ENCODE results near the gene FKBP3.

FKBP3 gene

GRCh38 chr14:45134051-45134958 is at the start of gene FKBP3:
Gene FKBP3, minus strand, starts transcription at chr14:45134481. Its CDS starts 25 bp downstream, at chr14:45134456.
- H3K4me1 ChIP-seq, result peaks cover 6 to 30% (median 11%) of the 10 kb centered on the region in 4 donors
- DNase-seq, result peak; percentile 98 to 99
- H3K9me3 ChIP-seq, result no peaks in the 10 kb centered on the region
- H3K27me3 ChIP-seq, result no peaks in the 10 kb centered on the region
- H3K36me3 ChIP-seq, result no peaks in the 10 kb centered on the region
- peak within 1 kb of the TSS; percentile 86 to 93 for H3K27ac ChIP-seq
- H3K4me3 ChIP-seq, result peak within 1 kb of the TSS; percentile 83 to 86
- intact Hi-C loops (cut with DNase I; ENCODE audit: low total_unique reads), result loop anchor here (2.0 to 10.0 kb wide), 4 partner anchors 50 to 237 kb away; partner anchors contain the start of genes MIS18BP1, PRPF39 and TOGARAM1
- TF ChIP-seq CTCF (IDR thresholded peaks at IDR 0.05), result no peak

GRCh38 chr14:45181806-45182205 is 47.5 kb upstream of the FKBP3 start:
- no peak overlapping the region for H3K27ac ChIP-seq
- H3K9me3 ChIP-seq, result no peaks in the 10 kb centered on the region
- DNase-seq, result no peak
- peaks cover 0 to 8% (median 0%) of the 10 kb centered on the region in 3 donors for H3K36me3 ChIP-seq
- no peak for TF ChIP-seq CTCF (IDR thresholded peaks at IDR 0.05)
- no peaks in the 10 kb centered on the region for H3K4me1 ChIP-seq
- intact Hi-C loops (cut with DNase I; ENCODE audit: low total_unique reads), result no loop called here
- no peaks in the 10 kb centered on the region for H3K27me3 ChIP-seq
- no peak overlapping the region for H3K4me3 ChIP-seq

- intact Hi-C loops (cut with DNase I; ENCODE audit: low total_unique reads), result no loop called here
Measured at GRCh38 chr14:45181329-45181728, 47.0 kb upstream of the FKBP3 start.

GRCh38 chr14:45177076-45177475 is 42.8 kb upstream of the FKBP3 start:
- TF ChIP-seq CTCF (IDR thresholded peaks at IDR 0.05), result no peak
- H3K9me3 ChIP-seq, result no peaks in the 10 kb centered on the region
- intact Hi-C loops (cut with DNase I; ENCODE audit: low total_unique reads), result no loop called here
- H3K27me3 ChIP-seq, result no peaks in the 10 kb centered on the region
- DNase-seq, result no peak
- no peak overlapping the region for H3K4me3 ChIP-seq
- no peak overlapping the region for H3K27ac ChIP-seq
- no peaks in the 10 kb centered on the region for H3K4me1 ChIP-seq
- H3K36me3 ChIP-seq, result peaks cover 0 to 3% (median 0%) of the 10 kb centered on the region in 3 donors

More at GRCh38 chr14:45181329-45181728, 47.0 kb upstream of the FKBP3 start:
- no peak overlapping the region for H3K27ac ChIP-seq
- H3K4me1 ChIP-seq, result no peaks in the 10 kb centered on the region
- DNase-seq, result no peak
- no peak for TF ChIP-seq CTCF (IDR thresholded peaks at IDR 0.05)
- no peak overlapping the region for H3K4me3 ChIP-seq
- peaks cover 0 to 8% (median 0%) of the 10 kb centered on the region in 3 donors for H3K36me3 ChIP-seq
- no peaks in the 10 kb centered on the region for H3K9me3 ChIP-seq
- H3K27me3 ChIP-seq, result no peaks in the 10 kb centered on the region

GRCh38 chr14:45169906-45170305 is 35.6 kb upstream of the FKBP3 start:
- Histone ChIP-seq H3K4me3 (no peak overlapping the region), H3K4me1 (no peaks in the 10 kb centered on the region), H3K27me3 (no peaks in the 10 kb centered on the region), H3K9me3 (no peaks in the 10 kb centered on the region), H3K36me3 (peaks cover 5 to 16% (median 10%) of the 10 kb centered on the region in 3 donors), H3K27ac (no peak overlapping the region)
- TF ChIP-seq CTCF (IDR thresholded peaks at IDR 0.05), result no peak
- intact Hi-C loops (cut with DNase I; ENCODE audit: low total_unique reads), result no loop called here
- no peak for DNase-seq
